Measurements from ENCODE around the gene ZFX.
"Not testable (repeated sequence)": the region's sequence is repeated elsewhere in the genome, so short reads cannot be mapped to it uniquely, and the experiment has no call there.

The ZFX gene

GRCh38 chrX:24124244-24124799, 25.2 kb upstream of the ZFX start:
- Mint-ChIP-seq H3K4me3 (no peak overlapping the region), H3K27me3 (ENCODE audit: low read depth) (no peaks in the 10 kb centered on the region), H3K9me3 (no peaks in the 10 kb centered on the region), H3K36me3 (ENCODE audit: low read depth) (no peaks in the 10 kb centered on the region), H3K27ac (peak overlapping the region; percentile 76 to 81 (median 79)), H3K4me1 (peaks cover 14% of the 10 kb centered on the region)
- no peak for TF ChIP-seq CTCF (IDR thresholded peaks at IDR 0.05; ENCODE audit: unreplicated experiment in 3 of 3)

- peaks cover 14% of the 10 kb centered on the region for H3K4me1 Mint-ChIP-seq
- H3K27me3 Mint-ChIP-seq (ENCODE audit: low read depth) = no peaks in the 10 kb centered on the region
- TF ChIP-seq CTCF (IDR thresholded peaks at IDR 0.05; ENCODE audit: unreplicated experiment in 3 of 3) = no peak
- H3K27ac Mint-ChIP-seq = peak overlapping the region; percentile 76 to 81 (median 79)
- no peaks in the 10 kb centered on the region for H3K36me3 Mint-ChIP-seq (ENCODE audit: low read depth)
- no peak overlapping the region for H3K4me3 Mint-ChIP-seq
- H3K9me3 Mint-ChIP-seq = no peaks in the 10 kb centered on the region
These were observed 24.4 kb upstream of the ZFX start for GRCh38 chrX:24125028-24125612.

- Mint-ChIP-seq H3K9me3 (no peaks in the 10 kb centered on the region), H3K27me3 (ENCODE audit: low read depth) (no peaks in the 10 kb centered on the region), H3K4me3 (no peak overlapping the region), H3K36me3 (ENCODE audit: low read depth) (no peaks in the 10 kb centered on the region), H3K4me1 (peaks cover 14% of the 10 kb centered on the region), H3K27ac (no peak overlapping the region)
- TF ChIP-seq CTCF (IDR thresholded peaks at IDR 0.05; ENCODE audit: unreplicated experiment in 3 of 3) = no peak
These were observed 18.1 kb upstream of the ZFX start for GRCh38 chrX:24131476-24131875.

GRCh38 chrX:24133312-24133711, 16.2 kb upstream of the ZFX start:
- H3K27ac Mint-ChIP-seq = peak overlapping the region in 2 of 3 experiments; percentile 4 to 27
- no peaks in the 10 kb centered on the region for H3K27me3 Mint-ChIP-seq (ENCODE audit: low read depth)
- no peak overlapping the region for H3K4me3 Mint-ChIP-seq
- H3K36me3 Mint-ChIP-seq (ENCODE audit: low read depth) = no peaks in the 10 kb centered on the region
- H3K4me1 Mint-ChIP-seq = peaks cover 14% of the 10 kb centered on the region
- TF ChIP-seq CTCF (IDR thresholded peaks at IDR 0.05; ENCODE audit: unreplicated experiment in 3 of 3) = no peak
- H3K9me3 Mint-ChIP-seq = no peaks in the 10 kb centered on the region

- H3K27me3 Mint-ChIP-seq (ENCODE audit: low read depth); H3K9me3 Mint-ChIP-seq; H3K4me3 Mint-ChIP-seq; H3K36me3 Mint-ChIP-seq (ENCODE audit: low read depth): not testable (repeated sequence)
- H3K4me1 Mint-ChIP-seq = peaks cover 20% of the 10 kb centered on the region
- H3K27ac Mint-ChIP-seq = peak overlapping the region in 1 of 3 experiments; percentile 74
These were observed 13.8 kb upstream of the ZFX start for GRCh38 chrX:24135768-24136167.

GRCh38 chrX:24137192-24137591, 12.3 kb upstream of the ZFX start:
- no peaks in the 10 kb centered on the region for H3K9me3 Mint-ChIP-seq
- peak overlapping the region in 1 of 3 experiments; percentile 60 for H3K27ac Mint-ChIP-seq
- H3K4me3 Mint-ChIP-seq = no peak overlapping the region
- H3K4me1 Mint-ChIP-seq = peaks cover 25% of the 10 kb centered on the region
- no peaks in the 10 kb centered on the region for H3K36me3 Mint-ChIP-seq (ENCODE audit: low read depth)
- peaks cover 5% of the 10 kb centered on the region for H3K27me3 Mint-ChIP-seq (ENCODE audit: low read depth)
- TF ChIP-seq CTCF (IDR thresholded peaks at IDR 0.05; ENCODE audit: unreplicated experiment in 3 of 3) = no peak

- not testable (repeated sequence) for H3K4me3 Mint-ChIP-seq; H3K36me3 Mint-ChIP-seq (ENCODE audit: low read depth); H3K27ac Mint-ChIP-seq; H3K27me3 Mint-ChIP-seq (ENCODE audit: low read depth); H3K9me3 Mint-ChIP-seq
- peaks cover 58% of the 10 kb centered on the region for H3K4me1 Mint-ChIP-seq
These were observed 5.5 kb upstream of the ZFX start for GRCh38 chrX:24143982-24144381.

Data from nephron (organoid).